ENCODE measurements around the gene HOXC13. TPM values are rescaled to one million over a fixed set of nuclear protein-coding genes. Genes with fewer than 3 reads are reported as not detected.

The HOXC13 gene
- total RNA-seq, 1 donor, result not detected

GRCh38 chr12:53944907-53945847 is 6.5 kb downstream of the HOXC13 start:
- no peak overlapping the region for H3K4me3 ChIP-seq (ENCODE audit: low read depth, low read length)
- no peak for DNase-seq (ENCODE audit: low read depth)
- TF ChIP-seq CTCF (IDR thresholded peaks at IDR 0.05; ENCODE audit: insufficient read depth, low read length), result no peak

GRCh38 chr12:53947743-53948142 is 9.1 kb downstream of the HOXC13 start:
- DNase-seq (ENCODE audit: low read depth), result no peak
- TF ChIP-seq CTCF (IDR thresholded peaks at IDR 0.05; ENCODE audit: insufficient read depth, low read length), result no peak
- no peak overlapping the region for H3K4me3 ChIP-seq (ENCODE audit: low read depth, low read length)

GRCh38 chr12:53948650-53949593 is 10.3 kb downstream of the HOXC13 start:
- no peak for TF ChIP-seq CTCF (IDR thresholded peaks at IDR 0.05; ENCODE audit: insufficient read depth, low read length)
- no peak for DNase-seq (ENCODE audit: low read depth)
- H3K4me3 ChIP-seq (ENCODE audit: low read depth, low read length), result no peak overlapping the region

DNA sequence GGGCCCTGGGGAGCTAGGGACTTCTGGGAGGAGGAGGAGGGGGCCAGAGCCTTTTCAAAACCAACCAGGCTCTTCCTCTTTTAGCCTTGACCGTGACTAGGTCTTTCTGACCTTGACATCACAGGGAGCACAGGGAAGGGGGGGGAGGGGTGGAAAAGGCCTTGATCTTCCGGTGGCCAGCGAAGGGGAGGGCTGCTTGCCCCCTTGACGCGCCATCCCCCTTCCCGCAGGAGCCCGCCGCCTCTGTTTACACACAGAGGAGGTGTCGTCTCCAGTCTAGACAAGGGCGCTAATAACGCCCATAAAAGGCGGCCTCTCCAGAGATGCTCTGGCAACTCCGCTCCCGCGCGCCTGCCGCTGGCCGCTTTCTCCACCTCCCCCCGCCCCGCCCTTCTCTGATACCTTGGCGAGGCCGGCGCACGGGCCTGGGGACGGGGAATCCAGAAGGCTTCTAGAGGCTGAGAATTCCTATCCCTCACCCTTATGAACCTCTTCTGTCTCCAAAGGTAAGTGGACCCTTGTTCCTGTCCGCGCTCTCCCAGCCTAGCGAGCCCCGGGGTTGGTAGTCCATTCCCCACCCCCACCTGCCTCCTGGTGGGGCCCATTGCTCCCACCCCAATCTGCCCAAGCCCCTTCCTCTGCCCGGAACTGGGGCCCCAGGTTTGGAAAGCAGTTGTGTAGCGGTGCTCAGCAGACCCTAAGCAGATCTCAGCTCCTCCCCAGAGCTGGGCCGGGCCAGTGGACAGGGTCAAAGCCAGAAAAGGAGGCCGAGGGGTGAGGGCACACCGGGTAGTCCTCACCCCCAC is 11.2 kb downstream of the HOXC13 start:
- H3K4me3 ChIP-seq (ENCODE audit: low read depth, low read length), result no peak overlapping the region
- DNase-seq (ENCODE audit: low read depth), result no peak
- no peak for TF ChIP-seq CTCF (IDR thresholded peaks at IDR 0.05; ENCODE audit: insufficient read depth, low read length)

DNA sequence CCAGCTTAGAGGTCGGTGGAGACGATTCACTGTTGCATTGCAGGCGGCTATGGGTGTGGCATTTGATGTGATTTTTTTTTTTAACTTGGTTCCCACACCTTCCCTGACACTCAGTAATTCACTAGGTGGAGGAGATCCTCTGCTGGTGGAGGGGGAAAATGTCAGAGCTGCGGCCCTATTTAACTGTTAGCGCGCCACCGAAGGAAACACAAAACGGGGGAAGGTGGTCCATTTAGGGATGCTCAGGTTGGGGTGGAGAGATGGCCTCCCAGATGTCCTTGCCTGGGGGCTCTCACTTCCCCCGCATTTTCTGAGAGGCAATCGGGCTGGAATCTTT is 11.8 kb downstream of the HOXC13 start:
- H3K4me3 ChIP-seq (ENCODE audit: low read depth, low read length), result no peak overlapping the region
- no peak for DNase-seq (ENCODE audit: low read depth)
- TF ChIP-seq CTCF (IDR thresholded peaks at IDR 0.05; ENCODE audit: insufficient read depth, low read length), result no peak

Measured in fibroblast of the aortic adventitia (primary cell).